ENCODE data around the gene ADAMTS9.

ADAMTS9 gene

GRCh38 chr3:64483467-64483866 lies 204.3 kb downstream of the ADAMTS9 start:
- no peak for DNase-seq

- no peak for DNase-seq
Observed at GRCh38 chr3:64475037-64475436, 212.8 kb downstream of the ADAMTS9 start.

- no peak for DNase-seq
Observed at GRCh38 chr3:64473466-64473865, 214.3 kb downstream of the ADAMTS9 start.

- no peak for DNase-seq
Observed at GRCh38 chr3:64470436-64470835, 217.4 kb downstream of the ADAMTS9 start.

GRCh38 chr3:64467255-64467944 lies 220.4 kb downstream of the ADAMTS9 start:
- no peak for DNase-seq
